Measurements from ENCODE around the gene EFCAB6.

DNA sequence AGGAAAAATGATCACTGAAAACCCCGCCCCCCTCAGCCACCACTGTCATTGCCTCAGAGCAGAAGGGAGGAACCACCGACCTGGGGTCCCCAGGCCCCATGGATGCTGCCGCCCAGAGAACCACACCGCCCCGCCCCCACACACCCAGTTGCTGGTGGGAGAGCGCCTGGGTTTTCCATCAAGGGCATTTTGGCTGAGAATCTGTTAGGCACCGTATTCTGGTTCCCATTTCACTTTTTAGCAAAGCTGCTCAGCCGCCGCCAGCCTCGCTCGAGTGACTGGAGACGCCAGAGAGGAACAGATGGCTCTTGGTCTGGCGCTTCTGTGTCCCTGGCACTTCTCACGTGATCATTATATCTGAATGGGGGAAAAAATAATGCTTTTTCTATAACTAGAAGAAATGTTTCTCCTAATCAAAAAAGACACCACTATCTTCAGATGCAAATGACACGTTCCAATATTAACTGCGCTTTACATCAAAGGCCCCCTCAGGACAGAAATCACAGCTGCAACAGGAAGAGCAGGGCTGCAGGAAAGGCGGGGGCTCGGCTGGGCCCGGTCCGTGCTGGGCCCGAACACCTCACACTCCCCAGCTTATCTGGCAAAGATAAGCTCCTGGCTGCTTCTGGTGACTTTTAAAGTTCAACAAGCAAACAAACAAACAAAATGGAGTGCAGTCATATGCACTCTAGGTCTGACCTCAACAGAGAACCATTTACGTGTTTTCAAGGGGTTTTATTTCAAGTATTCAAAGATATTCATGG lies 250.5 kb downstream of the EFCAB6 start:
- TF ChIP-seq, protein P1, sequence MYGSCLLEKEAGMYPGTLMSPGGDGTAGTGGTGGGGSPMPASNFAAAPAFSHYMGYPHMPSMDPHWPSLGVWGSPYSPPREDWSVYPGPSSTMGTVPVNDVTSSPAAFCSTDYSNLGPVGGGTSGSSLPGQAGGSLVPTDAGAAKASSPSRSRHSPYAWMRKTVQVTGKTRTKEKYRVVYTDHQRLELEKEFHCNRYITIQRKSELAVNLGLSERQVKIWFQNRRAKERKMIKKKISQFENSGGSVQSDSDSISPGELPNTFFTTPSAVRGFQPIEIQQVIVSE (CRISPR knock-in tag; IDR thresholded peaks at IDR 0.05; ENCODE audit: borderline replicate concordance), result no peak
- TF ChIP-seq, protein P2, sequence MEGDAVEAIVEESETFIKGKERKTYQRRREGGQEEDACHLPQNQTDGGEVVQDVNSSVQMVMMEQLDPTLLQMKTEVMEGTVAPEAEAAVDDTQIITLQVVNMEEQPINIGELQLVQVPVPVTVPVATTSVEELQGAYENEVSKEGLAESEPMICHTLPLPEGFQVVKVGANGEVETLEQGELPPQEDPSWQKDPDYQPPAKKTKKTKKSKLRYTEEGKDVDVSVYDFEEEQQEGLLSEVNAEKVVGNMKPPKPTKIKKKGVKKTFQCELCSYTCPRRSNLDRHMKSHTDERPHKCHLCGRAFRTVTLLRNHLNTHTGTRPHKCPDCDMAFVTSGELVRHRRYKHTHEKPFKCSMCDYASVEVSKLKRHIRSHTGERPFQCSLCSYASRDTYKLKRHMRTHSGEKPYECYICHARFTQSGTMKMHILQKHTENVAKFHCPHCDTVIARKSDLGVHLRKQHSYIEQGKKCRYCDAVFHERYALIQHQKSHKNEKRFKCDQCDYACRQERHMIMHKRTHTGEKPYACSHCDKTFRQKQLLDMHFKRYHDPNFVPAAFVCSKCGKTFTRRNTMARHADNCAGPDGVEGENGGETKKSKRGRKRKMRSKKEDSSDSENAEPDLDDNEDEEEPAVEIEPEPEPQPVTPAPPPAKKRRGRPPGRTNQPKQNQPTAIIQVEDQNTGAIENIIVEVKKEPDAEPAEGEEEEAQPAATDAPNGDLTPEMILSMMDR (IDR thresholded peaks at IDR 0.05), result no peak
- TF ChIP-seq, protein P3, sequence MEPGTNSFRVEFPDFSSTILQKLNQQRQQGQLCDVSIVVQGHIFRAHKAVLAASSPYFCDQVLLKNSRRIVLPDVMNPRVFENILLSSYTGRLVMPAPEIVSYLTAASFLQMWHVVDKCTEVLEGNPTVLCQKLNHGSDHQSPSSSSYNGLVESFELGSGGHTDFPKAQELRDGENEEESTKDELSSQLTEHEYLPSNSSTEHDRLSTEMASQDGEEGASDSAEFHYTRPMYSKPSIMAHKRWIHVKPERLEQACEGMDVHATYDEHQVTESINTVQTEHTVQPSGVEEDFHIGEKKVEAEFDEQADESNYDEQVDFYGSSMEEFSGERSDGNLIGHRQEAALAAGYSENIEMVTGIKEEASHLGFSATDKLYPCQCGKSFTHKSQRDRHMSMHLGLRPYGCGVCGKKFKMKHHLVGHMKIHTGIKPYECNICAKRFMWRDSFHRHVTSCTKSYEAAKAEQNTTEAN (CRISPR knock-in tag; IDR thresholded peaks at IDR 0.05), result no peak
